ENCODE measurements around the gene CDYL. TPM values are rescaled to one million over a fixed set of nuclear protein-coding genes. Genes with fewer than 3 reads are reported as not detected.
A peak's percentile ranks its signal among the peaks of the same experiment; 100 is the strongest.

CDYL gene
- total RNA-seq, 1 donor from 2014 or later: 11.8 TPM

- DNase-seq (ENCODE audit: low spot score) (no peak), ATAC-seq (no peak)
Measured at GRCh38 chr6:4929097-4929718, 153.0 kb downstream of the CDYL start.

- DNase-seq (ENCODE audit: low spot score) (no peak), ATAC-seq (no peak)
Measured at GRCh38 chr6:4930025-4930691, 154.0 kb downstream of the CDYL start.

GRCh38 chr6:4931530-4932227, 155.5 kb downstream of the CDYL start:
- ATAC-seq: no peak
- DNase-seq (ENCODE audit: low spot score): no peak

- ATAC-seq (no peak), DNase-seq (ENCODE audit: low spot score) (no peak)
Measured at GRCh38 chr6:4932228-4932903, 156.2 kb downstream of the CDYL start.

- no peak for DNase-seq (ENCODE audit: low spot score)
- no peak for ATAC-seq
Measured at GRCh38 chr6:4935486-4935885, 159.3 kb downstream of the CDYL start.

- DNase-seq (ENCODE audit: low spot score) (no peak), ATAC-seq (peak; percentile 69)
Measured at GRCh38 chr6:4935975-4936680, 159.9 kb downstream of the CDYL start.

GRCh38 chr6:4936681-4937041, 160.5 kb downstream of the CDYL start:
- no peak for DNase-seq (ENCODE audit: low spot score)
- ATAC-seq: peak; percentile 86

GRCh38 chr6:4937414-4937813, 161.2 kb downstream of the CDYL start:
- DNase-seq (ENCODE audit: low spot score) (no peak), ATAC-seq (no peak)

GRCh38 chr6:4939241-4939640, 163.0 kb downstream of the CDYL start:
- no peak for ATAC-seq

GRCh38 chr6:4940416-4940815, 164.2 kb downstream of the CDYL start:
- ATAC-seq: no peak
- no peak for DNase-seq (ENCODE audit: low spot score)

More at GRCh38 chr6:4939241-4939640, 163.0 kb downstream of the CDYL start:
- no peak for DNase-seq (ENCODE audit: low spot score)

- DNase-seq (ENCODE audit: low spot score) (no peak), ATAC-seq (peak; percentile 90)
Measured at GRCh38 chr6:4941782-4942672, 165.8 kb downstream of the CDYL start.

GRCh38 chr6:4942673-4943009, 166.4 kb downstream of the CDYL start:
- peak; percentile 23 for ATAC-seq
- DNase-seq (ENCODE audit: low spot score): no peak

GRCh38 chr6:4943716-4944115, 167.5 kb downstream of the CDYL start:
- no peak for DNase-seq (ENCODE audit: low spot score)
- no peak for ATAC-seq

- ATAC-seq: no peak
- no peak for DNase-seq (ENCODE audit: low spot score)
Measured at GRCh38 chr6:4944325-4944724, 168.1 kb downstream of the CDYL start.

- DNase-seq (ENCODE audit: low spot score) (no peak), ATAC-seq (no peak)
Measured at GRCh38 chr6:4946521-4946920, 170.3 kb downstream of the CDYL start.

GRCh38 chr6:4947716-4948115, 171.5 kb downstream of the CDYL start:
- DNase-seq (ENCODE audit: low spot score): no peak
- no peak for ATAC-seq

GRCh38 chr6:4948781-4949450, 172.7 kb downstream of the CDYL start:
- DNase-seq (ENCODE audit: low spot score) (no peak), ATAC-seq (no peak)

- DNase-seq (ENCODE audit: low spot score) (no peak), ATAC-seq (no peak)
Measured at GRCh38 chr6:4950076-4950475, 173.9 kb downstream of the CDYL start.

- ATAC-seq (no peak), DNase-seq (ENCODE audit: low spot score) (no peak)
Measured at GRCh38 chr6:4950836-4951533, 174.8 kb downstream of the CDYL start.
